Measurements from ENCODE around the gene EGLN3.

DNA sequence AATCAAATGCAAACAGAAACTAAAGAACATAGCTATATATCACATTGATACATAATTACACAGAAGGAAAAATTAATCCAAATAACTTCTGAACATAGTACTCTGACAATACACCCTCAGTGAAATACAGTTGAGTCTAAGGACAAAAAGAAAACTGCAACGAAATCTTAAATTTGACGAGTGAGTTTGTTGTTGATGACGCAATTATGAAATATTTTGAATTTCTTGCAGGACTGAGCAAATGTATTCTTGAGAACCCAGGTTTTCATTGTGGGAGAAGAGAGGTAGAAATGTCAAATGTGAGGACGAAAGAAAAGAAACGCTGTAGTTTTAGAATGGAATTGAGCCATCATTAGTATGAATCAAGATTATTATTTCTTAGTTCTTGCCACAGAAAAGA is 46.3 kb downstream of the EGLN3 start:
- TF ChIP-seq, protein P1, sequence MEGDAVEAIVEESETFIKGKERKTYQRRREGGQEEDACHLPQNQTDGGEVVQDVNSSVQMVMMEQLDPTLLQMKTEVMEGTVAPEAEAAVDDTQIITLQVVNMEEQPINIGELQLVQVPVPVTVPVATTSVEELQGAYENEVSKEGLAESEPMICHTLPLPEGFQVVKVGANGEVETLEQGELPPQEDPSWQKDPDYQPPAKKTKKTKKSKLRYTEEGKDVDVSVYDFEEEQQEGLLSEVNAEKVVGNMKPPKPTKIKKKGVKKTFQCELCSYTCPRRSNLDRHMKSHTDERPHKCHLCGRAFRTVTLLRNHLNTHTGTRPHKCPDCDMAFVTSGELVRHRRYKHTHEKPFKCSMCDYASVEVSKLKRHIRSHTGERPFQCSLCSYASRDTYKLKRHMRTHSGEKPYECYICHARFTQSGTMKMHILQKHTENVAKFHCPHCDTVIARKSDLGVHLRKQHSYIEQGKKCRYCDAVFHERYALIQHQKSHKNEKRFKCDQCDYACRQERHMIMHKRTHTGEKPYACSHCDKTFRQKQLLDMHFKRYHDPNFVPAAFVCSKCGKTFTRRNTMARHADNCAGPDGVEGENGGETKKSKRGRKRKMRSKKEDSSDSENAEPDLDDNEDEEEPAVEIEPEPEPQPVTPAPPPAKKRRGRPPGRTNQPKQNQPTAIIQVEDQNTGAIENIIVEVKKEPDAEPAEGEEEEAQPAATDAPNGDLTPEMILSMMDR (IDR thresholded peaks at IDR 0.05; ENCODE audit: low read depth, low read length) = no peak
- TF ChIP-seq EZH2phosphoT487 (IDR thresholded peaks at IDR 0.05; ENCODE audit: low read depth) = no peak
